Astrocyte of the cerebellum (primary cell): Measurements from ENCODE around the gene HRH3.

ENCODE experiments used
- DNase-seq: peaks from one replicate; pipeline ENCODE4 v3.0.0-alpha.2; 2011; ENCODE audit warnings: low read depth
- H3K4me3 ChIP-seq: 2 replicates; pipeline ENCODE4 v1.5.1; 2011; ENCODE audit warnings: mild to moderate bottlenecking, low read depth, low read length, moderate library complexity
- CTCF ChIP-seq: IDR thresholded peaks from 2 replicates; pipeline ENCODE4 v1.5.1; 2012; ENCODE audit warnings: low read length, low read depth, moderate library complexity, mild to moderate bottlenecking; ENCODE audit errors: missing control alignments
- in situ Hi-C: cut with HindIII; loops from 2 replicates; pipeline ENCODE4 v1.10.0; 2017; ENCODE audit warnings: low sequenced_read_pairs

The HRH3 gene

GRCh38 chr20:62197801-62198200, 22.3 kb downstream of the HRH3 start:
- no peak overlapping the region for H3K4me3 ChIP-seq
- in situ Hi-C loops = no loop called here
- TF ChIP-seq CTCF = no peak
- no peak for DNase-seq

- in situ Hi-C loops = no loop called here
- no peak overlapping the region for H3K4me3 ChIP-seq
- no peak for TF ChIP-seq CTCF
- no peak for DNase-seq
Measured at GRCh38 chr20:62197311-62197710, 22.8 kb downstream of the HRH3 start.

GRCh38 chr20:62196286-62196685, 23.8 kb downstream of the HRH3 start:
- no peak overlapping the region for H3K4me3 ChIP-seq
- no peak for DNase-seq
- in situ Hi-C loops = no loop called here
- no peak for TF ChIP-seq CTCF

- no peak overlapping the region for H3K4me3 ChIP-seq
- in situ Hi-C loops = no loop called here
- no peak for TF ChIP-seq CTCF
- DNase-seq = no peak
Measured at GRCh38 chr20:62195736-62196135, 24.3 kb downstream of the HRH3 start.

GRCh38 chr20:62195075-62195405, 25.0 kb downstream of the HRH3 start:
- in situ Hi-C loops = no loop called here
- TF ChIP-seq CTCF = no peak
- no peak for DNase-seq
- no peak overlapping the region for H3K4me3 ChIP-seq

GRCh38 chr20:62193079-62194025, 26.7 kb downstream of the HRH3 start:
- no peak for DNase-seq
- TF ChIP-seq CTCF = no peak
- H3K4me3 ChIP-seq = no peak overlapping the region
- in situ Hi-C loops = no loop called here
